ENCODE data around the gene TRDMT1. TPM values are rescaled to one million over a fixed set of nuclear protein-coding genes. Genes with fewer than 3 reads are reported as not detected.
A peak's percentile ranks its signal among the peaks of the same experiment; 100 is the strongest.

Gene TRDMT1
- total RNA-seq: 5.9 and 6.6 TPM in 2 replicates
- long read RNA-seq, partial matches to known transcripts: 0 of 9 reads
- long read RNA-seq, other reads (novel, unspliced or antisense): 7 of 9 reads

- Mint-ChIP-seq H3K27ac (ENCODE audit: unreplicated experiment) (peak within 1 kb of the TSS; percentile 95), H3K4me3 (ENCODE audit: unreplicated experiment) (peak within 1 kb of the TSS; percentile 94), H3K36me3 (ENCODE audit: unreplicated experiment) (no peaks in the 10 kb centered on the region), H3K9me3 (ENCODE audit: unreplicated experiment) (no peaks in the 10 kb centered on the region), H3K4me1 (ENCODE audit: unreplicated experiment) (peaks cover 28% of the 10 kb centered on the region), H3K27me3 (ENCODE audit: unreplicated experiment) (no peaks in the 10 kb centered on the region)
- peak; percentile 29 for TF ChIP-seq CTCF (IDR thresholded peaks at IDR 0.05)
- peak; percentile 95 for DNase-seq (ENCODE audit: extremely low spot score, unreplicated experiment)
Measured at GRCh38 chr10:17200912-17201793, at the start of gene TRDMT1. TRDMT1 (minus strand) TSS chr10:17201672; CDS start chr10:17201634, 38 bp downstream.

- peak; percentile 26 for TF ChIP-seq CTCF (IDR thresholded peaks at IDR 0.05)
- DNase-seq (ENCODE audit: extremely low spot score, unreplicated experiment): no peak
- Mint-ChIP-seq H3K4me1 (ENCODE audit: unreplicated experiment) (no peaks in the 10 kb centered on the region), H3K27me3 (ENCODE audit: unreplicated experiment) (no peaks in the 10 kb centered on the region), H3K27ac (ENCODE audit: unreplicated experiment) (no peak overlapping the region), H3K4me3 (ENCODE audit: unreplicated experiment) (no peak overlapping the region), H3K9me3 (ENCODE audit: unreplicated experiment) (no peaks in the 10 kb centered on the region), H3K36me3 (ENCODE audit: unreplicated experiment) (no peaks in the 10 kb centered on the region)
Measured at GRCh38 chr10:17250736-17251135, 49.3 kb upstream of the TRDMT1 start.

- no peak for DNase-seq (ENCODE audit: extremely low spot score, unreplicated experiment)
- TF ChIP-seq CTCF (IDR thresholded peaks at IDR 0.05): peak; percentile 38
- H3K27ac Mint-ChIP-seq (ENCODE audit: unreplicated experiment): no peak overlapping the region
- peaks cover 1% of the 10 kb centered on the region for H3K4me1 Mint-ChIP-seq (ENCODE audit: unreplicated experiment)
- H3K27me3 Mint-ChIP-seq (ENCODE audit: unreplicated experiment): no peaks in the 10 kb centered on the region
- H3K9me3 Mint-ChIP-seq (ENCODE audit: unreplicated experiment): no peaks in the 10 kb centered on the region
- no peaks in the 10 kb centered on the region for H3K36me3 Mint-ChIP-seq (ENCODE audit: unreplicated experiment)
- no peak overlapping the region for H3K4me3 Mint-ChIP-seq (ENCODE audit: unreplicated experiment)
Measured at GRCh38 chr10:17249820-17250219, 48.3 kb upstream of the TRDMT1 start.

- no peaks in the 10 kb centered on the region for H3K9me3 Mint-ChIP-seq (ENCODE audit: unreplicated experiment)
- no peak overlapping the region for H3K4me3 Mint-ChIP-seq (ENCODE audit: unreplicated experiment)
- no peak for DNase-seq (ENCODE audit: extremely low spot score, unreplicated experiment)
- no peak overlapping the region for H3K27ac Mint-ChIP-seq (ENCODE audit: unreplicated experiment)
- no peaks in the 10 kb centered on the region for H3K36me3 Mint-ChIP-seq (ENCODE audit: unreplicated experiment)
- peaks cover 4% of the 10 kb centered on the region for H3K4me1 Mint-ChIP-seq (ENCODE audit: unreplicated experiment)
- no peaks in the 10 kb centered on the region for H3K27me3 Mint-ChIP-seq (ENCODE audit: unreplicated experiment)
- TF ChIP-seq CTCF (IDR thresholded peaks at IDR 0.05): no peak
Measured at GRCh38 chr10:17248964-17249363, 47.5 kb upstream of the TRDMT1 start.

- Mint-ChIP-seq H3K27ac (ENCODE audit: unreplicated experiment) (no peak overlapping the region), H3K36me3 (ENCODE audit: unreplicated experiment) (no peaks in the 10 kb centered on the region), H3K4me1 (ENCODE audit: unreplicated experiment) (peaks cover 4% of the 10 kb centered on the region), H3K9me3 (ENCODE audit: unreplicated experiment) (no peaks in the 10 kb centered on the region), H3K4me3 (ENCODE audit: unreplicated experiment) (no peak overlapping the region), H3K27me3 (ENCODE audit: unreplicated experiment) (no peaks in the 10 kb centered on the region)
- no peak for TF ChIP-seq CTCF (IDR thresholded peaks at IDR 0.05)
- no peak for DNase-seq (ENCODE audit: extremely low spot score, unreplicated experiment)
Measured at GRCh38 chr10:17247210-17247609, 45.7 kb upstream of the TRDMT1 start.
